Cardiac atrium fibroblast (primary cell): ENCODE data around the gene ITGA2. TPM values are rescaled to one million over a fixed set of nuclear protein-coding genes. Genes with fewer than 3 reads are reported as not detected.

Experiments
- total RNA-seq: library from RNA; depleted of rRNA; stranded (reverse); fragments of >200 nt; gene quantifications from 2 replicates; pipeline ENCODE4 v1.2.3, GENCODE V29; 2015

The ITGA2 gene
- total RNA-seq = 4.9 and 10.5 TPM in 2 replicates

DNA sequence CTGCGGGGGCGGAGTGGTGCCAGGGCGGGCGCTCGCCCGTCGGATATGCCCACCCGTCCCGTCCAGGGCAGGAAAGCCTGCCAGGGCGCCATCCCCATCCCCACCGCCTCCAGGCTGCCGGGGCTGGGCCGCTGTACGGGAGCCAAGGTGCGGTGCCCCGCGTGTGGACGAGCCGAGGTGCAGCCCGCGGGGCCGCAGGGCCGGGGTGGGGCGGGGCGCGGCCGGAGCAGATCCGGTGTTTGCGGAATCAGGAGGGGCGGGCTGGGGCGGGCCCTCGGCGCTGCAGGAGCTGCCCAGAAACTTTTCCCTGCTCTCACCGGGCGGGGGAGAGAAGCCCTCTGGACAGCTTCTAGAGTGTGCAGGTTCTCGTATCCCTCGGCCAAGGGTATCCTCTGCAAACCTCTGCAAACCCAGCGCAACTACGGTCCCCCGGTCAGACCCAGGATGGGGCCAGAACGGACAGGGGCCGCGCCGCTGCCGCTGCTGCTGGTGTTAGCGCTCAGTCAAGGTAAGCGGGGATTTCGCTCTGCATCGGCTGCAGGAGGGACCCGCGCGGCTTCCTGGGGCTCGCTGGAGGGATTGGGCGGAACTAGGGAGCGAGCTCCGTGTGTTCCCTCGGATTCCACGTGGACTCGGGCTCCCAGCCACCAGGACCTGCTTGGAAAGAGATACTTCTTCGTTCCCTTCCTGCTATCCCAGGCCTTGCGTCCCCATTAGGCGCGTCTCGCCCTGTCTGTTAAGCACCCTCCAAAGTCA lies at the start of gene ITGA2:
Gene ITGA2 (plus strand): TSS at position 328 of the 756 bp plus-strand sequence. CDS start 117 bp downstream, at position 445.

GRCh38 chr5:53109443-53110127 lies 120.4 kb downstream of the ITGA2 start, which contains the start of gene MOCS2:
Gene MOCS2, minus strand, starts transcription at chr5:53109757. Its CDS starts 2,583 bp downstream, at chr5:53107174.

Other genes starting within 250 kb of the ITGA2 start
- gene ITGA1, start 201.4 kb upstream of the ITGA2 start, total RNA-seq = 15.6 and 21.5 TPM in 2 replicates
- 20.2 and 22.0 TPM in 2 replicates for gene PELO, start 201.4 kb upstream of the ITGA2 start, total RNA-seq
- gene MOCS2, start 120.4 kb downstream of the ITGA2 start, total RNA-seq = 40.0 and 47.8 TPM in 2 replicates